ENCODE results near the gene GNGT2. TPM values are rescaled to one million over a fixed set of nuclear protein-coding genes. Genes with fewer than 3 reads are reported as not detected.

The GNGT2 gene
- total and polyA plus RNA-seq, 4 experiments from 2014 or later = 2.9 to 8.2 (median 5.1) TPM

- Mint-ChIP-seq H3K4me3 (no peak overlapping the region), H3K27me3 (no peaks in the 10 kb centered on the region), H3K36me3 (no peaks in the 10 kb centered on the region), H3K4me1 (peaks cover 0 to 5% (median 1%) of the 10 kb centered on the region in 4 donors), H3K9me3 (peaks cover 0 to 1% (median 0%) of the 10 kb centered on the region in 8 donors), H3K27ac (no peak overlapping the region)
- no peak overlapping the region for H3K4me3 ChIP-seq (ENCODE audit: low read length in 2 of 2)
- intact Hi-C loops (cut with micrococcal nuclease) = no loop called here
- POLR2A ChIA-PET (ENCODE audit: partially characterized antibody) = interaction anchor here (1.1 to 1.8 kb wide), 5 partner anchors 8 to 23 kb away, joined by 3 to 9 read pairs (median 4); partner anchors contain the start of gene ABI3
- H3K4me1 ChIP-seq (ENCODE audit: insufficient read depth, low read length) = no peaks in the 10 kb centered on the region
- H3K27ac ChIP-seq (ENCODE audit: low read depth, low read length) = no peak overlapping the region
- no peaks in the 10 kb centered on the region for H3K27me3 ChIP-seq (ENCODE audit: insufficient read depth, low read length)
- no peak for DNase-seq
- CTCF ChIA-PET (ENCODE audit: partially characterized antibody) = interaction anchor here (0.9 to 3.5 kb wide), 5 partner anchors 9 to 28 kb away, joined by 3 to 23 read pairs (median 5); partner anchors contain the start of genes ABI3 and GNGT2
- H3K9me3 ChIP-seq (ENCODE audit: control insufficient read depth in 1 of 2, low read length in 2 of 2) = no peaks in the 10 kb centered on the region
- H3K36me3 ChIP-seq (ENCODE audit: insufficient read depth, low read length) = no peaks in the 10 kb centered on the region
These were observed 9.8 kb downstream of the GNGT2 start for GRCh38 chr17:49200423-49201083.

GRCh38 chr17:49198211-49198610 is 12.2 kb downstream of the GNGT2 start:
- ChIA-PET POLR2A (ENCODE audit: partially characterized antibody) (interaction anchor here (1.2 to 8.3 kb wide), 2 partner anchors 11 to 16 kb away, joined by 3 to 169 read pairs; partner anchors contain the start of genes ABI3 and GNGT2), CTCF (ENCODE audit: partially characterized antibody) (interaction anchor here (0.8 to 3.5 kb wide), 7 partner anchors 10 to 30 kb away, joined by 3 to 23 read pairs (median 3); no protein-coding TSS in a partner anchor)
- no peak overlapping the region for H3K27ac Mint-ChIP-seq
- H3K36me3 Mint-ChIP-seq = no peaks in the 10 kb centered on the region
- peaks cover 8% of the 10 kb centered on the region for H3K4me1 ChIP-seq (ENCODE audit: insufficient read depth, low read length)
- no peaks in the 10 kb centered on the region for H3K36me3 ChIP-seq (ENCODE audit: insufficient read depth, low read length)
- no peaks in the 10 kb centered on the region for H3K27me3 ChIP-seq (ENCODE audit: insufficient read depth, low read length)
- H3K4me1 Mint-ChIP-seq = peaks cover 4 to 14% (median 8%) of the 10 kb centered on the region in 4 donors
- no peak for DNase-seq
- H3K9me3 Mint-ChIP-seq = peaks cover 0 to 1% (median 0%) of the 10 kb centered on the region in 8 donors
- no peak overlapping the region for H3K4me3 Mint-ChIP-seq
- intact Hi-C loops (cut with micrococcal nuclease) = no loop called here
- no peak overlapping the region for H3K4me3 ChIP-seq (ENCODE audit: low read length in 2 of 2)
- H3K9me3 ChIP-seq (ENCODE audit: control insufficient read depth in 1 of 2, low read length in 2 of 2) = no peaks in the 10 kb centered on the region
- H3K27ac ChIP-seq (ENCODE audit: low read depth, low read length) = no peak overlapping the region
- no peaks in the 10 kb centered on the region for H3K27me3 Mint-ChIP-seq

- peaks cover 0 to 4% of the 10 kb centered on the region in 2 donors for H3K27me3 Mint-ChIP-seq
These were observed 12.9 kb downstream of the GNGT2 start for GRCh38 chr17:49197346-49197998.

GRCh38 chr17:49196520-49196919 is 13.9 kb downstream of the GNGT2 start:
- Mint-ChIP-seq H3K27me3 (peaks cover 0 to 6% of the 10 kb centered on the region in 2 donors), H3K9me3 (peaks cover 0 to 15% (median 0%) of the 10 kb centered on the region in 8 donors), H3K27ac (peak overlapping the region in 1 of 7 donors; percentile 82), H3K36me3 (peaks cover 0 to 13% of the 10 kb centered on the region in 2 donors), H3K4me3 (no peak overlapping the region), H3K4me1 (peaks cover 8 to 31% (median 12%) of the 10 kb centered on the region in 4 donors)
- DNase-seq = no peak
- intact Hi-C loops (cut with micrococcal nuclease) = no loop called here
- peaks cover 9% of the 10 kb centered on the region for H3K4me1 ChIP-seq (ENCODE audit: insufficient read depth, low read length)
- H3K27me3 ChIP-seq (ENCODE audit: insufficient read depth, low read length) = no peaks in the 10 kb centered on the region
- ChIA-PET POLR2A (ENCODE audit: partially characterized antibody) (interaction anchor here (8.3 kb wide), 1 partner anchor 17 kb away, joined by 169 read pairs; the partner anchor contains the start of genes ABI3 and GNGT2), CTCF (ENCODE audit: partially characterized antibody) (no interaction called here)
- H3K9me3 ChIP-seq (ENCODE audit: control insufficient read depth in 1 of 2, low read length in 2 of 2) = no peaks in the 10 kb centered on the region
- H3K36me3 ChIP-seq (ENCODE audit: insufficient read depth, low read length) = no peaks in the 10 kb centered on the region
- no peak overlapping the region for H3K4me3 ChIP-seq (ENCODE audit: low read length in 2 of 2)
- H3K27ac ChIP-seq (ENCODE audit: low read depth, low read length) = no peak overlapping the region

More at GRCh38 chr17:49197346-49197998, 12.9 kb downstream of the GNGT2 start:
- Histone ChIP-seq H3K9me3 (ENCODE audit: control insufficient read depth in 1 of 2, low read length in 2 of 2) (no peaks in the 10 kb centered on the region), H3K4me1 (ENCODE audit: insufficient read depth, low read length) (peaks cover 8% of the 10 kb centered on the region), H3K27me3 (ENCODE audit: insufficient read depth, low read length) (no peaks in the 10 kb centered on the region), H3K4me3 (ENCODE audit: low read length in 2 of 2) (no peak overlapping the region), H3K36me3 (ENCODE audit: insufficient read depth, low read length) (no peaks in the 10 kb centered on the region), H3K27ac (ENCODE audit: low read depth, low read length) (no peak overlapping the region)
- POLR2A ChIA-PET (ENCODE audit: partially characterized antibody) = interaction anchor here (8.3 kb wide), 1 partner anchor 16 kb away, joined by 169 read pairs; the partner anchor contains the start of genes ABI3 and GNGT2
- no peak overlapping the region for H3K4me3 Mint-ChIP-seq
- H3K9me3 Mint-ChIP-seq = peaks cover 0 to 6% (median 0%) of the 10 kb centered on the region in 8 donors
- peaks cover 4 to 22% (median 8%) of the 10 kb centered on the region in 4 donors for H3K4me1 Mint-ChIP-seq
- intact Hi-C loops (cut with micrococcal nuclease) = no loop called here
- H3K27ac Mint-ChIP-seq = peak overlapping the region in 1 of 7 donors; percentile 65
- peaks cover 0 to 4% of the 10 kb centered on the region in 2 donors for H3K36me3 Mint-ChIP-seq
- CTCF ChIA-PET (ENCODE audit: partially characterized antibody) = interaction anchor here (0.8 to 3.5 kb wide), 5 partner anchors 11 to 31 kb away, joined by 3 to 23 read pairs (median 3); no protein-coding TSS in a partner anchor
- no peak for DNase-seq

DNA sequence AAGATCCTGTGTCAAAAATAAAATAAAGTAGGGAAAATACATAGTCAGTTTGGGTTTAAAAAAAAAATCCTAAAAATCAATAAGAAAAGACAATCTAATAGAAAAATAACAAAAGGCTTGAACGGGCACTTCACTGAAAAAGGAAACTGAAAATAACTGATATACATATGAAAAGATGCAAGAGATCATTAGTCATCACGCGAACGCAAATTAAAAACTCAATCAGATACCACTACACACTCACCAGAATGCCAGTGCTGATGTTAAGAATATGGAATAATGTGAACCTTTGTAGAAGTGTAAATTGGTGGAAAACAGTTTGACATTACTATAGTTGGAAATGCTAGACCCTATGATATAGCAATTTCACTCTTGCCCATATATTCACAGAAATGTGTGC is 14.6 kb downstream of the GNGT2 start:
- Mint-ChIP-seq H3K27me3 (peaks cover 0 to 6% of the 10 kb centered on the region in 2 donors), H3K36me3 (peaks cover 0 to 14% of the 10 kb centered on the region in 2 donors), H3K4me1 (peaks cover 10 to 36% (median 15%) of the 10 kb centered on the region in 4 donors), H3K27ac (peak overlapping the region in 2 of 7 donors; percentile 55 to 66), H3K9me3 (peaks cover 0 to 15% (median 0%) of the 10 kb centered on the region in 8 donors), H3K4me3 (no peak overlapping the region)
- POLR2A ChIA-PET (ENCODE audit: partially characterized antibody) = interaction anchor here (6.1 to 8.3 kb wide), 2 partner anchors 18 to 30 kb away, joined by 82 to 169 read pairs; partner anchors contain the start of genes ABI3 and GNGT2
- no peaks in the 10 kb centered on the region for H3K36me3 ChIP-seq (ENCODE audit: insufficient read depth, low read length)
- DNase-seq = no peak
- intact Hi-C loops (cut with micrococcal nuclease) = no loop called here
- CTCF ChIA-PET (ENCODE audit: partially characterized antibody) = no interaction called here
- H3K9me3 ChIP-seq (ENCODE audit: control insufficient read depth in 1 of 2, low read length in 2 of 2) = no peaks in the 10 kb centered on the region
- no peaks in the 10 kb centered on the region for H3K27me3 ChIP-seq (ENCODE audit: insufficient read depth, low read length)
- H3K4me1 ChIP-seq (ENCODE audit: insufficient read depth, low read length) = peaks cover 14% of the 10 kb centered on the region
- no peak overlapping the region for H3K4me3 ChIP-seq (ENCODE audit: low read length in 2 of 2)
- H3K27ac ChIP-seq (ENCODE audit: low read depth, low read length) = no peak overlapping the region

GRCh38 chr17:49194297-49194607 is 16.1 kb downstream of the GNGT2 start:
- intact Hi-C loops (cut with micrococcal nuclease) = loop anchor here (5.0 kb wide), 2 partner anchors 302 to 1147 kb away; partner anchors contain the start of genes ATP5MC1 and NFE2L1
- H3K4me1 Mint-ChIP-seq = peaks cover 10 to 45% (median 20%) of the 10 kb centered on the region in 4 donors
- peaks cover 0 to 14% of the 10 kb centered on the region in 2 donors for H3K36me3 Mint-ChIP-seq
- H3K9me3 Mint-ChIP-seq = peaks cover 0 to 13% (median 0%) of the 10 kb centered on the region in 8 donors
- no peak overlapping the region for H3K4me3 ChIP-seq (ENCODE audit: low read length in 2 of 2)
- peak overlapping the region in 6 of 7 donors; percentile 20 to 99 (median 96) for H3K27ac Mint-ChIP-seq
- no peak overlapping the region for H3K27ac ChIP-seq (ENCODE audit: low read depth, low read length)
- peak overlapping the region; percentile 54 to 99 (median 90) for H3K4me3 Mint-ChIP-seq
- ChIA-PET POLR2A (ENCODE audit: partially characterized antibody) (interaction anchor here (3.4 to 8.3 kb wide), 3 partner anchors 20 to 32 kb away, joined by 24 to 169 read pairs (median 82); partner anchors contain the start of genes ABI3 and GNGT2), CTCF (ENCODE audit: partially characterized antibody) (interaction anchor here (0.6 to 5.5 kb wide), 4 partner anchors 9 to 34 kb away, joined by 3 to 120 read pairs (median 12); partner anchors contain the start of gene PHOSPHO1)
- no peak for DNase-seq
- H3K9me3 ChIP-seq (ENCODE audit: control insufficient read depth in 1 of 2, low read length in 2 of 2) = no peaks in the 10 kb centered on the region
- H3K27me3 Mint-ChIP-seq = peaks cover 0 to 6% of the 10 kb centered on the region in 2 donors
- no peaks in the 10 kb centered on the region for H3K27me3 ChIP-seq (ENCODE audit: insufficient read depth, low read length)
- no peaks in the 10 kb centered on the region for H3K36me3 ChIP-seq (ENCODE audit: insufficient read depth, low read length)
- H3K4me1 ChIP-seq (ENCODE audit: insufficient read depth, low read length) = peaks cover 15% of the 10 kb centered on the region
